ENCODE results near the gene HSPA12B. TPM values are rescaled to one million over a fixed set of nuclear protein-coding genes. Genes with fewer than 3 reads are reported as not detected.

HSPA12B gene
- total and polyA plus RNA-seq, 2 of the 4 experiments (the other 2 are of a cell fraction), result not detected

DNA sequence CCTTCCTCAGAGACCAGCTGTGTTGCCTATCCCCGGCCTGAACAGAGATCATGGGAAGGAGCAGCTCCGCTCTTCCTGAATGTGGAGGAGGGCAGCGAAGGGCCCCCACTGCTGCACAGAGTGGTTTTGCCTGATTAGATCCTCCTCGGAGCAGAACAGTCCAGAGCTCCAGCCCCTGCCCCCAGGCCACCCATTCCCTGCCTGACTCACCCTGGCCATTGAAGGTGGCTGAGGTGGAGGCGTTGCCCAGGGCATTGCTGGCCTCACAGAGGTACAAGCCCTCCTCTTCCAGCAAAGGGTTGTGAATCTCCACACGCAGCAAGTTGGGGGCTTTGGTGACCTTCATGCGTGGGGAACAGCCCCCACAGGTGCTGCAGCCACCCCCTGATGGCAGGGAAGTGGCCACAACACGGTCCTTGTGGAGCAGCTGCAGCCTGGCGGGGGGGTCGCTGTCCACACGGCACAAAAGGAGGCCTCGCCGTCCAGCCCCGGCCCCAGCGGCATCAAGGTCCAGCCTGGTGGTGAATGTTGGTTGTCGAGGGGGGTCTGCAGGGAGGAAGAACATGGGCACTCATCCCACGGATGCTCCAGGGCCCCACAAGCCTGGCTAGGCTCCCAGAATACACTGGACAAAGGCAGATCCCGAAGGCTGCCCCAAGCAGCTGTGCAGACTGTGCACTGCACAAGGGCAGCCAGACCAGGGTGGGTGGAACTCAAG lies 34.7 kb upstream of the HSPA12B start:
- Histone ChIP-seq H2BK20ac (ENCODE audit: low read depth, low read length) (no peak overlapping the region), H3K18ac (ENCODE audit: low read depth, low read length) (no peak overlapping the region), H2BK120ac (ENCODE audit: low read depth, low read length) (no peak overlapping the region), H2AFZ (replicated peaks; ENCODE audit: low read length, poor library complexity) (no peak overlapping the region), H3K56ac (ENCODE audit: extremely low read depth, insufficient read depth, low read length) (no peak overlapping the region), H3K36me3 (ENCODE audit: control insufficient read depth, insufficient read depth, low read length) (no peaks in the 10 kb centered on the region), H2AK5ac (ENCODE audit: low read depth, low read length) (no peak overlapping the region), H3K9ac (ENCODE audit: low read depth, low read length) (no peak overlapping the region), H2BK5ac (ENCODE audit: low read depth, low read length, poor library complexity, severe bottlenecking) (no peak overlapping the region), H3K4me3 (ENCODE audit: insufficient read depth, low read depth, low read length) (no peak overlapping the region), H3K4me2 (ENCODE audit: low read depth, low read length) (no peak overlapping the region), H2BK15ac (ENCODE audit: low read depth, low read length) (no peak overlapping the region), H3K4me1 (ENCODE audit: control insufficient read depth, insufficient read depth, low read length) (no peaks in the 10 kb centered on the region), H2AK9ac (replicated peaks; ENCODE audit: low read depth, low read length, poor library complexity) (peak overlapping the region; percentile 15), H4K8ac (ENCODE audit: low read depth in 2 of 2, low read length in 2 of 2) (no peak overlapping the region), H3K9me1 (ENCODE audit: insufficient read depth, low read length) (no peaks in the 10 kb centered on the region), H3K23ac (ENCODE audit: low read depth, low read length) (no peak overlapping the region), H3K79me1 (ENCODE audit: low read depth in 1 of 2, low read length in 2 of 2) (no peaks in the 10 kb centered on the region), H3K14ac (replicated peaks; ENCODE audit: low read depth, low read length) (no peak overlapping the region), H4K20me1 (ENCODE audit: insufficient read depth, low read length) (no peaks in the 10 kb centered on the region), H4K91ac (ENCODE audit: insufficient read depth, low read depth, low read length) (no peak overlapping the region), H3K27me3 (ENCODE audit: control insufficient read depth, insufficient read depth, low read length) (peaks cover 34% of the 10 kb centered on the region; the same call in 1 of the 2 replicates), H3K27ac (ENCODE audit: insufficient read depth, low read length) (no peak overlapping the region), H3K9me3 (ENCODE audit: control insufficient read depth, insufficient read depth, low read length) (peaks cover 4% of the 10 kb centered on the region; the same call in 1 of the 2 replicates), H4K5ac (ENCODE audit: low read depth, low read length) (no peak overlapping the region), H3K4ac (ENCODE audit: low read depth, low read length) (no peak overlapping the region)
- WGBS, 2 experiments (ENCODE audit: extremely low coverage in 2 of 2, insufficient read length in 1 of 2), result 47% methylated on average over 2 of the region's 18 CpGs; no CpG with 5 or more reads in 1 of the 2 experiments
- TF ChIP-seq RCOR1 (IDR thresholded peaks at IDR 0.05; ENCODE audit: insufficient replicate concordance, low read length) (no peak), FOS (IDR thresholded peaks at IDR 0.05; ENCODE audit: low read depth, low read length) (no peak), SMC3 (IDR thresholded peaks at IDR 0.05; ENCODE audit: low read depth, low read length) (no peak), USF2 (IDR thresholded peaks at IDR 0.05; ENCODE audit: low read depth, low read length) (no peak), CEBPB (IDR thresholded peaks at IDR 0.05; ENCODE audit: low read depth, low read length) (no peak)
- BruUV-seq (replicated peaks), result no TSS peak
- intact Hi-C loops (cut with micrococcal nuclease), result no loop called here
- DNase-seq, result no peak
- dilution Hi-C loops (cut with HindIII; ENCODE audit: low sequenced_read_pairs, unreplicated experiment), result no loop called here
- ChIA-PET CTCF (interaction anchor here (0.6 kb wide), 1 partner anchor 300 kb away, joined by 3 read pairs; no protein-coding TSS in a partner anchor), POLR2A (ENCODE audit: unreplicated experiment) (no interaction called here)
- in situ Hi-C loops (cut with MboI; ENCODE audit: low sequenced_read_pairs), result no loop called here
- ATAC-seq (ENCODE audit: low read depth), result no peak

Data from IMR-90 (cell line).